ENCODE measurements around the gene CKMT2.
A peak's percentile ranks its signal among the peaks of the same experiment; 100 is the strongest.
"Not testable (repeated sequence)": the region's sequence is repeated elsewhere in the genome, so short reads cannot be mapped to it uniquely, and the experiment has no call there.

The CKMT2 gene

DNA sequence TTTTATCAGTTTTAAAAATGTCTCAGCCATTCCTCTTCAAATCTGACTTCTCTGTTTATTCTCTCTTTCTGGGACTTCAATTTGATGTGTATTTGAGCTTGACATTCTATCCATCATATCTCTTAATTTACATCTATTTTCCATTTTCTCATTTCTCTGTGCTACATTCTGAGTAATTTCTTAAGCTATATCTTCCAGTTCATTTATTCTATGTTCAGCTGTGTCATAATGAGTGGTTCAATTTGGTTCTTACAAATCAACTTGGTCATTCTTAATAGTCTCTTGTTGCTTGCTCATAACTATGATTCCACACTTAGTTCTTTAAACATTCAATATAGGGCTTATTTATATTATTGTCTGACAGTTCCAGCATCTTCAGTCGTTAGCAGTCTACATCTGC, 16.9 kb downstream of the CKMT2 start:
- no peak for DNase-seq

DNA sequence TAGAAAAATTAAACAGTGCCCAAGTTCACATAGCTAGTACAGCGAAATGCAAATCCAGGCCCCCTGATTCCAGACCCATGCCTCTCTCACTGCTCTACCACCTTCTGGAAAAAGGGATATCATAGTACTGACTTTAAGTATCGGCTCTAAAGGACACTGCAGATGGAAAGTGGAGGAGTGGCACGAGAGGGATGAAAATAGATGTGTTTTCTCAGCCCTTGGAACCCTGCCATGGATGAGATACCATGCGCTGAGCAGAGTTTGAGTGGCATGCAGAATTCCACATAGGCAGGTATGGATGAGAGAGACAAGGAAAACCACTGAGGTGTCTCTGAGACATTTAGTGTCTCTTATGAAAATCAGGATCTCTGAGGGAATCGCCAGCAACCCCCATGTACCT, 18.8 kb downstream of the CKMT2 start:
- DNase-seq = no peak

- DNase-seq = no peak
Observed at GRCh38 chr5:81252904-81253303, 19.8 kb downstream of the CKMT2 start.

DNA sequence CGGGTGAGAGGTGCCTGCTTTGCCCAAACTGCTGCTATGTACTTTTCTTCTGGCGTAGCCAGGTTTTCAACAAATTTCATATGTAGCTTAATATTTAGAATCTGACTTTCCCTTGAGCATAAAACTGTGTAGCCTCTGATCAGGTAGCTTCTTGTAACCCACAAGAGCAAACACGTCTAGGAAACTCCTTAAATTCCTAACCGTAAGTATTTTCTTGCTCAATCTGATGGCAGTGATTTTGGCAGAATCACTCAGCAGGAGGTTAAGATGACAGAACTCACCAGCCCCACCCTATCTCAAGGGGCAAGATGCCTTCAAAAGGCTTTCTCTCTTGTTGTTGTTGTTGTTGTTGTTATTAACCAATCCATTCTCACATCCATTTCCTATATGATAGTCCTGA, 20.8 kb downstream of the CKMT2 start:
- DNase-seq = no peak

GRCh38 chr5:81254886-81255559, 21.9 kb downstream of the CKMT2 start:
- no peak for DNase-seq

DNA sequence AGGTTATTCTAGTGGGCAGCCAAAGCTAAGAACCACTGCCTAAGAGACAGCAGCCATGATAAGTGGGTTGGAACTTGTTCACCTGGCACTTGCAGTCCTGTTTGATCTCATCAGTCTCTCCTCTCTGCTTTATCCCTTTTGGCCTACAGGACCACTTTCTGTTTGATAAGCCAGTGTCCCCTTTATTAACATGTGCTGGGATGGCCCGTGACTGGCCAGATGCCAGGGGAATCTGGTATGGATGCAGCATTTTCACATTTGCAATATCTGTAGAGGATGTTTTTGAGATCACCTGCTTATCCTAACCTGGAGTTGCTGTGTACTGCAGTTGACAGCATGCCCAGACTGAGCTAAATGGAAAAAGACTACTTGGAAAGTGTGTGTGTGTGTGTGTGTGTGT, 23.6 kb downstream of the CKMT2 start:
- no peak for DNase-seq

DNA sequence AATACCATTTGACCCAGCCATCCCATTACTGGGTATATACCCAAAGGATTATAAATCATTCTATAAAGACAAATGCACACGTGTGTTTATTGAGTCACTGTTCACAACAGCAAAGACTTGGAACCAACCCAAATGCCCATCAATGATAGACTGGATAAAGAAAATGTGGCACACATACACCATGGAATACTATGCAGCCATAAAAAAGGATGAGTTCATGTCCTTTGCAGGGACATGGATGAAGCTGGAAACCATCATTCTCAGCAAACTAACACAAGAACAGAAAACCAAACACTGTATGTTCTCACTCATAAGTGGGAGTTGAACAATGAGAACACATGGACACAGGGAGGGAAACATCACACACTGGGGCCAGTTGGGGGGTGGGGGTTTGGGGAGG, 29.7 kb downstream of the CKMT2 start:
- not testable (repeated sequence) for DNase-seq

DNA sequence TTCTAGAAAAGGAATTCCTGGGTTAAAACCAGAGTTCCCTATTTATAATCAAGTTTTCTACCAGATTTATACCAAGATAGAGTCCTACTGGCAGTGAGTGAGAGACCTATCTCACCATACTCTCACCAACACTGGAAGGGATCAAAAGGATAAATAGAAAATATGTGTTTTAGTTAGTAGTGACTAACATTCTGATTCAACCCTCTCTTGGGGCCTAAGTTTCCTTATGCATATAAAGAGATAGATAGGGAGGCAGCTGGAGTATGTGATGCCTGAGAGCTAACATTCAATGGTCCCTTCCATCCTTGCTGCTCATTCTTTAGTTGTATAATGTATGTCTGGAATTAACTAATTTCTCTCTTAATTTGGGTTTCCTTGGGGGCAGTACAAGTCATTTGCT, 32.0 kb downstream of the CKMT2 start:
- no peak for DNase-seq

DNA sequence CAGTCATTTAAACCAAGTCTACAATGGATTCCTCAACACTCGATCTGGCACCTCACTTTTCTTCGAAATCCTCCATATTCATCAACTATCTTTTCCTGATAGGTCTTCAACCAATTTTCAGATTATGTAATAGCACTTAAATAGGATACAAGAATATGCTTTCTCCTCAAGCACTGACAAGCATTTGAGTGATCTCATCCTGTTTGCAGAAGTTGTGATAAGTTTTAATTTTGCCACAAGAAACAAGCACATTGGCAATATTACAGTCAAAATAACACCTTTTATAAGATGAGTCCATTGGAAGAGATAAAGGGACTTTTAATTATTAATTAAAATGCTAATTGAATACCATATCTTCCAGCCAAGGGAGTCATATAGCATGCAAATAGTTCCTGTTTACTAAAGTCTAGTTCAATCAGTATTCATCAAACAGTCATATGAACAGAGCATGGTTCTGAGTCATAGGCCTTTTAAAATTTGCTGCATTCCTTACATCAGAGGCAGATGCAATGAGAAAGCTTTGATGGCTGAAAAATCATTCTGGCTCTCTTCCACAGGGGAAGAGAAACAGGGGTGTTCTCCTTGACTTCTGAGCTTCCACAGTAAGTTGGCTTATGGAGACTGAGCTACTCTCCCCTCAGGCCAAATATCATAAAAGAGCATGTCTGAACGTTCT, 35.5 kb downstream of the CKMT2 start:
- no peak for DNase-seq

DNA sequence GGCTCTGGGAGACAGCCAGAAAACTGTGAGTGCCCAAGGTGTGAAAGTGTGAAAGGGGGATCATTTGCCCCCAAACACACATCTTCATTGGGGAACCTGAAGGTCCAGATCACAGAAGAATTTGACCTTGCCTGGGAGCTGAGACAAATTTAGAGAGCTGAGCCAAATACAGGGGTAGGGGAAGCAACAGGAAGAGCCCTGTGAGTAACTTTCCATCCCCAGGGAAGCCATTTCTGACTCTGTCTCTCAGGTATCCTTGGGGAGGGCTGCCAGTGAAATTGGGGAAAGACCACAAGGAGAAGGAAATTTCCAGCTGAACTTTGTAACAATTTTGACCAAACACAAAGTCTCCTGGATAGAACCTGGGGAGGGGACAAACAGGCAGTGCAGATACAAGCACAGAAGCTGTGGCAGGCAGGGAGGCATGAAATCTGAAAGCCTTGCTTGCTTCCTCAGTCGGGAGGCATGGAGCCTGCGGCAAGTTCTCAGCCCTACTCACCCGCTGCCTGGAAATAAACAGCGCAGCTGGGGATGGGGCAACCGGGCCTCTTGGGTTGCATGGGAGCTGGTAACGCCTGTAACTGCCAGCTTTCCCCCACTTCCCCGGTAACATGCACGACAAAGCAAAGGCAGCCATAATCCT, 36.8 kb downstream of the CKMT2 start:
- DNase-seq = no peak

DNA sequence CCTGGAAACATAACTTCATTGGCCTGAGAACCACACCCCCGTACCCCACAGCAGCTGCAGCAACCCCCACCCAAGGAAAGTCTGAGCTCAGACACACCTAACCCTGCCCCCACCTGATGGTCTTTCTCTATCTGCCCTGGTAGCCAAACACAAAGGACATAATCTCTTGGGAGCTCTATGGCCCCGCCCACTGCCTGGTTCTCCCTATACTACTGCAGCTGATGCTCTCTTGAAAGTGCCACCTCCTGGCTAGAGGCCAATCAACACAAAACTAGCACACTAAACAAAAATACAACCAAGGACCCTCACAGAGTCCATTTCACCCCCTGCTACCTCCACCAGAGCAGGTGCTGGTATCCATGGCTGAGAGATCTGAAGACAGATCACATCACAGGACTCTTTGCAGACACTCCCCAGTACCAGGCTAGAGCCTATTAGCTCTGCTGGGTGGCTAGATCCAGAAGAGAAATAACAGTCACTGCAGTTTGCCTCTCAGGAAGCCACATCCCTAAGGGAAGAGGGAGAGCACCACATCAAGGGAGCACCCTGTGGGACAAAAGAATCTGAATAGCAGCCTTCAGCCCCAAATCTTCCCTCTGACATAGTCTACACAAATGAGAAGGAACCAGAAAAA, 37.4 kb downstream of the CKMT2 start:
- not testable (repeated sequence) for DNase-seq

- no peak for DNase-seq
Observed at GRCh38 chr5:81283976-81284375, 50.9 kb downstream of the CKMT2 start.

- no peak for DNase-seq
Observed at GRCh38 chr5:81286059-81286617, 53.0 kb downstream of the CKMT2 start.

- no peak for DNase-seq
Observed at GRCh38 chr5:81288021-81288433, 54.9 kb downstream of the CKMT2 start.

GRCh38 chr5:81290146-81290545, 57.0 kb downstream of the CKMT2 start:
- DNase-seq = no peak

DNA sequence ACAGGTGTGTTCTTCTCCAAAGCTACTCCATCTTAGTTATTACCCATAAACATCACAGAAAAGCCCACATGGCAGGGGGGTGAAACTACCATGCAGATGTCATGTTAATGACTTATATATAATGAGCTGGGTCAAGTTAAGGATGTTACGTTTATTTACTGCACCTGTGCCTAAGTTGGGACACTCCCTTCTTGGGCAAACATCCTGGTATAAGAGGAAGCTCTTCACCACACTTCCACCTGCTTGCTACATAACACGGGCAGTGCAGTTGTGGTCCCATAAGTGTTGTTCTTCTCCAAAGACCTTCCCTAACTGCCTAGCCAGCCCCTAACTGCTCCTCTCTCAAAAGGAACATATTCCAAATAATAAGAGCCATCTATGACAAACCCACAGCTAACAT, 59.0 kb downstream of the CKMT2 start:
- no peak for DNase-seq

DNA sequence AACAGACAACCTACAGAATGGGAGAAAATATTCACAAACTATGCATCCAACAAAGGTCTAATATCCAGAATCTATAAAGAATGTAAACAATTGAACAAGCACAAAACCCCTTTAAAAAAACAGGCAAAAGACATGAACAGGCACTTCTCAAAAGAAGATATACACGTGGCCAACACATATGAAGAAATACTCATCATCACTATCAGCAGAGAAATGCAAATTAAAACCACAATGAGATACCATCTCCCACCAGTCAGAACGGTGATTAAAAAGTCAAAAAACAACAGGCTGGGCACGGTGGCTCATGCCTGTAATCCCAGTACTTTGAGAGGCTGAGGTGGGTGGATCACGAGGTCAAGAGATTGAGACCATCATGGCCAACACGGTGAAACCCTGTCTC, 60.9 kb downstream of the CKMT2 start:
- not testable (repeated sequence) for DNase-seq

DNA sequence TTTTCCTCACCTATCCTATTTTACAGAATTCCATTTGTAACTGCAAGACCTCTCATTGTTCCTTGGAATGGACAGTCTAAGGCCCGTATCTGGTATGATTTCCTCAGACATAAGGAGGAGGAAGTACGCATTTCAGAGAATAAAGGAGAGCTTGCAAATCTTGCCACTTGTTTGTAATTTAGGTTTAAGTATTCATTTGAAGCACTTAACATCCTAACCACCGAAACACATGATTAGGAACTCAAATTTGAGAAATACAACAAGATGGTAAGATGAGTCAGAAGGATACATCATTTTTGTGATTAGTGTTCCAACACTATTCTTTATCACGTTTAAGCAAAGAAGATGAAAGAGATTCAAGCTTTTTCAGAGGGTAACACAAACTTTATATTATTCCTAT, 64.4 kb downstream of the CKMT2 start:
- DNase-seq = no peak

GRCh38 chr5:81300921-81301270, 67.8 kb downstream of the CKMT2 start:
- no peak for DNase-seq

DNA sequence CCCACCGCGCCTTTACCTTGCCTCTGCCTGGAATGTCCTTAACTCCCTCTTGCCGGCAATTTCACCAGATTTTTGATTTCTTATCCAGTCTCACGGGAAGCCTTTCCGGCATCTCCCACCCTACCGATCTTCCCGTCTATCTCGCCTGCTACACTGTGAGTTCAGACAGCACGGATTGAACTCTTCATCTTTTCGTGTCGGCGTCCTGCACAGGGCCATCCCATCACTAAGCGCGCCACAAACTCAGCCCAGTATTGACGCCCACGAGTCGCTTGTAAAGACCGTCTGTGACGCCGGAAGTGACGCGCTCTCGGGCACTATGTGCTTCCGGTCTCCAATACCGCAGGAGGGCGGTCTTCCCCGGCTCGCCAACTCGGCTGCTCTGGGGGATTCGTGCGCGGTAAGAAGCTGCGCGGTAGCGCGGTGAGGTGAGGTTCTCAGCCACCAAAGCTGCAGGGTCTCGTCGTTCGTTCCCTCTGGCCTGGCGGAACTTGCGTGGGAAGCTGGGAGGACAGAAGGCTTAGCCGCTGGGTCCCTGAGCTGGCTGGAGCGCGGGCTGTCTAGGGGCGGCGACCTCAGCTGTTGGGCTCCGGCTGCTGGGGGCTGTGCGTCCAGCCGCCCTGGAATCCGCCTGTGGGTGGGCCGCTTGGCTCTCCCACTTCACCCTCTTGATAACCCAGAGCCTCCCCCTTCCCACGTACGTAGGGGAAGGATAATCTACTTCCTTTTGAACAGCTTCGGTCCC, 68.3 kb downstream of the CKMT2 start, which contains the start of gene ZCCHC9:
ZCCHC9 (plus strand) TSS at position 317 of the 745 bp plus-strand sequence. CDS start 3,171 bp downstream, outside the sequence.
- peak; percentile 9 to 94 (median 85) for DNase-seq

DNA sequence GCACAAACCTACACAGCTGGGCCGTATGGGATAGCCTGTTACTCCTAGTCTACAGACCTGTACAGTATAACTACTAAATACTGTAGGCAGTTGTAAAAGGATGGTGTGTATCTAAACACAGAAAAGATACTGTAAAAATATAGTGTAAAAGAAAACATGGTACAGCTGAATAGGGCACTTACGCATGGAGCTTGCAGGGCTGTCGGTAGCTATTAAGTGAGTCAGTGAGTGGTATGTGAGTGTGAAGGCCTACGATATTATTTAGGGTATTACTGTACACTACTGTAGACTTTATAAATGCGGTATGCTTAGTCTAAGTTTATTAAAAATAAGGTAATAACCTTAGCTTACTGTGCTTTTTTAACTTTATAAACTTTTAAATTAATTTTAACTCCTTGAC, 69.5 kb downstream of the CKMT2 start:
- no peak for DNase-seq

Measured in hypothalamus (tissue), 51 donors.